ENCODE measurements around the gene CNTNAP2.

CNTNAP2 gene

GRCh38 chr7:147183276-147183675 lies 1066.7 kb downstream of the CNTNAP2 start:
- H3K36me3 ChIP-seq (ENCODE audit: control insufficient read depth, insufficient read depth, low read length, severe bottlenecking) = no peaks in the 10 kb centered on the region
- H3K4me3 ChIP-seq (ENCODE audit: low read length) = no peak overlapping the region
- no peaks in the 10 kb centered on the region for H3K4me1 ChIP-seq (ENCODE audit: control insufficient read depth, insufficient read depth, low read length)
- no peaks in the 10 kb centered on the region for H3K27me3 ChIP-seq (replicated peaks; ENCODE audit: control insufficient read depth, insufficient read depth, low read length)
- DNase-seq (ENCODE audit: low read depth) = no peak
- no peaks in the 10 kb centered on the region for H3K9me3 ChIP-seq (ENCODE audit: control insufficient read depth, low read length)
- no peak overlapping the region for H3K9ac ChIP-seq (ENCODE audit: low read length)

GRCh38 chr7:147188467-147188866 lies 1071.9 kb downstream of the CNTNAP2 start:
- H3K9ac ChIP-seq (ENCODE audit: low read length) = no peak overlapping the region

GRCh38 chr7:147193476-147193875 lies 1076.9 kb downstream of the CNTNAP2 start:
- H3K4me3 ChIP-seq (ENCODE audit: low read length) = no peak overlapping the region

More at GRCh38 chr7:147188467-147188866, 1071.9 kb downstream of the CNTNAP2 start:
- Histone ChIP-seq H3K36me3 (ENCODE audit: control insufficient read depth, insufficient read depth, low read length, severe bottlenecking) (no peaks in the 10 kb centered on the region), H3K27me3 (replicated peaks; ENCODE audit: control insufficient read depth, insufficient read depth, low read length) (no peaks in the 10 kb centered on the region), H3K4me3 (ENCODE audit: low read length) (no peak overlapping the region), H3K9me3 (ENCODE audit: control insufficient read depth, low read length) (no peaks in the 10 kb centered on the region), H3K4me1 (ENCODE audit: control insufficient read depth, insufficient read depth, low read length) (no peaks in the 10 kb centered on the region)
- no peak for DNase-seq (ENCODE audit: low read depth)

GRCh38 chr7:147196481-147196880 lies 1079.9 kb downstream of the CNTNAP2 start:
- H3K4me1 ChIP-seq (ENCODE audit: control insufficient read depth, insufficient read depth, low read length) = no peaks in the 10 kb centered on the region
- H3K9me3 ChIP-seq (ENCODE audit: control insufficient read depth, low read length) = peaks cover 5% of the 10 kb centered on the region
- H3K36me3 ChIP-seq (ENCODE audit: control insufficient read depth, insufficient read depth, low read length, severe bottlenecking) = no peaks in the 10 kb centered on the region
- no peak for DNase-seq (ENCODE audit: low read depth)
- no peaks in the 10 kb centered on the region for H3K27me3 ChIP-seq (replicated peaks; ENCODE audit: control insufficient read depth, insufficient read depth, low read length)
- no peak overlapping the region for H3K4me3 ChIP-seq (ENCODE audit: low read length)
- H3K9ac ChIP-seq (ENCODE audit: low read length) = no peak overlapping the region

More at GRCh38 chr7:147193476-147193875, 1076.9 kb downstream of the CNTNAP2 start:
- H3K9me3 ChIP-seq (ENCODE audit: control insufficient read depth, low read length) = peaks cover 5% of the 10 kb centered on the region
- no peaks in the 10 kb centered on the region for H3K27me3 ChIP-seq (replicated peaks; ENCODE audit: control insufficient read depth, insufficient read depth, low read length)
- DNase-seq (ENCODE audit: low read depth) = no peak
- no peaks in the 10 kb centered on the region for H3K36me3 ChIP-seq (ENCODE audit: control insufficient read depth, insufficient read depth, low read length, severe bottlenecking)
- H3K4me1 ChIP-seq (ENCODE audit: control insufficient read depth, insufficient read depth, low read length) = no peaks in the 10 kb centered on the region
- H3K9ac ChIP-seq (ENCODE audit: low read length) = no peak overlapping the region

- peaks cover 5% of the 10 kb centered on the region for H3K9me3 ChIP-seq (ENCODE audit: control insufficient read depth, low read length)
- no peaks in the 10 kb centered on the region for H3K27me3 ChIP-seq (replicated peaks; ENCODE audit: control insufficient read depth, insufficient read depth, low read length)
- H3K4me3 ChIP-seq (ENCODE audit: low read length) = no peak overlapping the region
- DNase-seq (ENCODE audit: low read depth) = no peak
- no peaks in the 10 kb centered on the region for H3K4me1 ChIP-seq (ENCODE audit: control insufficient read depth, insufficient read depth, low read length)
- no peaks in the 10 kb centered on the region for H3K36me3 ChIP-seq (ENCODE audit: control insufficient read depth, insufficient read depth, low read length, severe bottlenecking)
- no peak overlapping the region for H3K9ac ChIP-seq (ENCODE audit: low read length)
Measured at GRCh38 chr7:147197006-147197405, 1080.4 kb downstream of the CNTNAP2 start.

- no peaks in the 10 kb centered on the region for H3K4me1 ChIP-seq (ENCODE audit: control insufficient read depth, insufficient read depth, low read length)
- no peak overlapping the region for H3K4me3 ChIP-seq (ENCODE audit: low read length)
- peaks cover 5% of the 10 kb centered on the region for H3K9me3 ChIP-seq (ENCODE audit: control insufficient read depth, low read length)
- no peak overlapping the region for H3K9ac ChIP-seq (ENCODE audit: low read length)
- H3K27me3 ChIP-seq (replicated peaks; ENCODE audit: control insufficient read depth, insufficient read depth, low read length) = no peaks in the 10 kb centered on the region
- no peaks in the 10 kb centered on the region for H3K36me3 ChIP-seq (ENCODE audit: control insufficient read depth, insufficient read depth, low read length, severe bottlenecking)
- no peak for DNase-seq (ENCODE audit: low read depth)
Measured at GRCh38 chr7:147199868-147200267, 1083.3 kb downstream of the CNTNAP2 start.

- no peaks in the 10 kb centered on the region for H3K27me3 ChIP-seq (replicated peaks; ENCODE audit: control insufficient read depth, insufficient read depth, low read length)
- H3K9me3 ChIP-seq (ENCODE audit: control insufficient read depth, low read length) = no peaks in the 10 kb centered on the region
- H3K4me1 ChIP-seq (ENCODE audit: control insufficient read depth, insufficient read depth, low read length) = no peaks in the 10 kb centered on the region
- no peak overlapping the region for H3K4me3 ChIP-seq (ENCODE audit: low read length)
- H3K9ac ChIP-seq (ENCODE audit: low read length) = no peak overlapping the region
- H3K36me3 ChIP-seq (ENCODE audit: control insufficient read depth, insufficient read depth, low read length, severe bottlenecking) = no peaks in the 10 kb centered on the region
- no peak for DNase-seq (ENCODE audit: low read depth)
Measured at GRCh38 chr7:147207988-147208387, 1091.4 kb downstream of the CNTNAP2 start.

- no peaks in the 10 kb centered on the region for H3K4me1 ChIP-seq (ENCODE audit: control insufficient read depth, insufficient read depth, low read length)
- H3K9me3 ChIP-seq (ENCODE audit: control insufficient read depth, low read length) = no peaks in the 10 kb centered on the region
- no peak overlapping the region for H3K4me3 ChIP-seq (ENCODE audit: low read length)
- H3K9ac ChIP-seq (ENCODE audit: low read length) = no peak overlapping the region
- no peaks in the 10 kb centered on the region for H3K27me3 ChIP-seq (replicated peaks; ENCODE audit: control insufficient read depth, insufficient read depth, low read length)
- no peaks in the 10 kb centered on the region for H3K36me3 ChIP-seq (ENCODE audit: control insufficient read depth, insufficient read depth, low read length, severe bottlenecking)
- DNase-seq (ENCODE audit: low read depth) = no peak
Measured at GRCh38 chr7:147231275-147231674, 1114.7 kb downstream of the CNTNAP2 start.

GRCh38 chr7:147235645-147236382 lies 1119.2 kb downstream of the CNTNAP2 start:
- Histone ChIP-seq H3K4me1 (ENCODE audit: control insufficient read depth, insufficient read depth, low read length) (no peaks in the 10 kb centered on the region), H3K36me3 (ENCODE audit: control insufficient read depth, insufficient read depth, low read length, severe bottlenecking) (no peaks in the 10 kb centered on the region), H3K9ac (ENCODE audit: low read length) (no peak overlapping the region), H3K27me3 (replicated peaks; ENCODE audit: control insufficient read depth, insufficient read depth, low read length) (no peaks in the 10 kb centered on the region), H3K9me3 (ENCODE audit: control insufficient read depth, low read length) (no peaks in the 10 kb centered on the region), H3K4me3 (ENCODE audit: low read length) (no peak overlapping the region)
- no peak for DNase-seq (ENCODE audit: low read depth)

GRCh38 chr7:147240468-147240867 lies 1123.9 kb downstream of the CNTNAP2 start:
- no peak for DNase-seq (ENCODE audit: low read depth)
- Histone ChIP-seq H3K36me3 (ENCODE audit: control insufficient read depth, insufficient read depth, low read length, severe bottlenecking) (no peaks in the 10 kb centered on the region), H3K4me3 (ENCODE audit: low read length) (no peak overlapping the region), H3K9me3 (ENCODE audit: control insufficient read depth, low read length) (no peaks in the 10 kb centered on the region), H3K4me1 (ENCODE audit: control insufficient read depth, insufficient read depth, low read length) (no peaks in the 10 kb centered on the region), H3K27me3 (replicated peaks; ENCODE audit: control insufficient read depth, insufficient read depth, low read length) (no peaks in the 10 kb centered on the region), H3K9ac (ENCODE audit: low read length) (no peak overlapping the region)

- Histone ChIP-seq H3K4me1 (ENCODE audit: control insufficient read depth, insufficient read depth, low read length) (no peaks in the 10 kb centered on the region), H3K36me3 (ENCODE audit: control insufficient read depth, insufficient read depth, low read length, severe bottlenecking) (no peaks in the 10 kb centered on the region), H3K4me3 (ENCODE audit: low read length) (no peak overlapping the region), H3K9me3 (ENCODE audit: control insufficient read depth, low read length) (no peaks in the 10 kb centered on the region), H3K9ac (ENCODE audit: low read length) (no peak overlapping the region), H3K27me3 (replicated peaks; ENCODE audit: control insufficient read depth, insufficient read depth, low read length) (no peaks in the 10 kb centered on the region)
- peak; percentile 55 for DNase-seq (ENCODE audit: low read depth)
Measured at GRCh38 chr7:147245274-147245673, 1128.7 kb downstream of the CNTNAP2 start.

GRCh38 chr7:147249956-147250355 lies 1133.4 kb downstream of the CNTNAP2 start:
- no peaks in the 10 kb centered on the region for H3K27me3 ChIP-seq (replicated peaks; ENCODE audit: control insufficient read depth, insufficient read depth, low read length)
- H3K9me3 ChIP-seq (ENCODE audit: control insufficient read depth, low read length) = no peaks in the 10 kb centered on the region
- no peaks in the 10 kb centered on the region for H3K36me3 ChIP-seq (ENCODE audit: control insufficient read depth, insufficient read depth, low read length, severe bottlenecking)
- H3K9ac ChIP-seq (ENCODE audit: low read length) = no peak overlapping the region
- DNase-seq (ENCODE audit: low read depth) = no peak
- no peaks in the 10 kb centered on the region for H3K4me1 ChIP-seq (ENCODE audit: control insufficient read depth, insufficient read depth, low read length)
- H3K4me3 ChIP-seq (ENCODE audit: low read length) = no peak overlapping the region

Data from adipocyte (in vitro differentiated cells).